Upper lobe of left lung (tissue), 6 donors: ENCODE data around the gene THEMIS. TPM values are rescaled to one million over a fixed set of nuclear protein-coding genes. Genes with fewer than 3 reads are reported as not detected.

ENCODE experiments used
- ATAC-seq, 2 donors: fragments of 200-7000 bp; cut with Tn5 transposase; one replicate each; pipeline ENCODE4 v1.9.1; 2022; ENCODE audit warnings: mild to moderate bottlenecking in 2 of 2, moderate library complexity in 2 of 2; ENCODE audit not compliant: low FRiP score in 2 of 2
- DNase-seq, 2 donors: peaks; one replicate each; pipeline ENCODE4 v3.0.0-alpha.2; 2019 to 2020
- H3K27ac ChIP-seq, 4 donors: fragments of 200-600 bp; sonication (generic); one replicate each; pipeline ENCODE4 v1.5.1; 2016 to 2019
- H3K27me3 ChIP-seq, 4 donors: fragments of 200-600 bp; sonication (generic); one replicate each; pipeline ENCODE4 v1.5.1; 2017 to 2019
- H3K36me3 ChIP-seq, 4 donors: fragments of 200-600 bp; sonication (generic); one replicate each; pipeline ENCODE4 v1.5.1; 2016 to 2019
- H3K4me1 ChIP-seq, 4 donors: fragments of 200-600 bp; sonication (generic); one replicate each; pipeline ENCODE4 v1.5.1; 2018 to 2019
- H3K4me3 ChIP-seq, 4 donors: fragments of 200-600 bp; sonication (generic); one replicate each; pipeline ENCODE4 v1.5.1; 2017 to 2019; ENCODE audit warnings: mild to moderate bottlenecking in 2 of 4, moderate library complexity in 1 of 4
- H3K9me3 ChIP-seq, 4 donors: fragments of 200-600 bp; sonication (generic); one replicate each; pipeline ENCODE4 v1.5.1; 2018 to 2019
- CTCF ChIP-seq, 6 experiments: fragments of 450-650 bp in 4 of 6; fragments of 200-600 bp in 2 of 6; sonication (generic) in 2 of 6; IDR thresholded peaks; one replicate each; pipeline ENCODE4 v1.5.1; 2016 to 2019; ENCODE audit warnings: antibody characterized with exemption in 6 of 6
- EP300 ChIP-seq, 4 donors: sonication (generic); formaldehyde crosslinking; IDR thresholded peaks; one replicate each; pipeline ENCODE4 v1.5.1; 2017; ENCODE audit warnings: antibody characterized with exemption in 4 of 4, control low read depth in 2 of 4
- POLR2A ChIP-seq, 4 donors: fragments of 450-650 bp; IDR thresholded peaks; one replicate each; pipeline ENCODE4 v1.5.1; 2016 to 2017; ENCODE audit warnings: antibody characterized with exemption in 4 of 4, mild to moderate bottlenecking in 2 of 4
- POLR2AphosphoS5 ChIP-seq, 2 donors: sonication (generic); formaldehyde crosslinking; IDR thresholded peaks; one replicate each; pipeline ENCODE4 v1.5.1; 2017; ENCODE audit warnings: antibody characterized with exemption in 2 of 2
- WGBS, 2 donors: methylation state at CpG; one replicate each; pipeline ENCODE4 v1.1.5; 2017 to 2018; 5-methylcytosine and 5-hydroxymethylcytosine counted together
- total RNA-seq, 6 donors: library from RNA; depleted of rRNA in 4 of 6; stranded (reverse); fragments of >200 nt in 4 of 6; gene quantifications; one replicate each; pipeline versions ENCODE4 v1.1.0 to v1.2.1, GENCODE V29; 2016 to 2021
- donor health status: DM: no; HTN: no; CAD: no; lungs with moderate emphysema.
- donor health status: DM: no; HTN: yes; CAD: no; lungs with severe emphysema.

The THEMIS gene
- total RNA-seq, 6 donors from 2014 or later = 1.5 to 7.8 (median 2.2) TPM

DNA sequence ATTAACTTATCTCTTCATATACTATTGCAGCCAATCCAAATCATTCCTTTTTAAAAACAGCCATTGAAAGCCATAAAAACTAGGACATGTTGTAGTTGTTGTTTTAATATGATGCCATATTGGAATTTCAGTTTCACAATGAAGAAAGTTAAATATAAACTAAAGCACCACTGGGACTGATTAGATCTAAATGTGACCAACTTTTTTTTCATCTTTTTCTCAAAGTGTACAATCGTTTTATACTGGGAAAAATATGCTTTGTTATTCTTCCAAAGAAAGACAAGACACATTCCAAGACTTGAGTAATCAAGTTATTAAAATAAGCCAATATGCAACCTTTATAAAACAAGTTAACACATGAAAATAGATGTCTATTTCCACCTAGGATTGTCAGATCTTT lies 68.5 kb downstream of the THEMIS start:
- Histone ChIP-seq H3K27ac (no peak overlapping the region), H3K9me3 (no peaks in the 10 kb centered on the region), H3K4me3 (no peak overlapping the region), H3K27me3 (no peaks in the 10 kb centered on the region), H3K36me3 (no peaks in the 10 kb centered on the region), H3K4me1 (peaks cover 0 to 3% (median 0%) of the 10 kb centered on the region in 4 donors)
- 15 to 22% methylated on average over 1 of the region's 1 CpG for WGBS, 2 donors
- TF ChIP-seq POLR2A (IDR thresholded peaks at IDR 0.05) (no peak), EP300 (IDR thresholded peaks at IDR 0.05) (no peak), POLR2AphosphoS5 (IDR thresholded peaks at IDR 0.05) (no peak), CTCF (IDR thresholded peaks at IDR 0.05) (no peak)
- ATAC-seq (no peak), DNase-seq (no peak)

DNA sequence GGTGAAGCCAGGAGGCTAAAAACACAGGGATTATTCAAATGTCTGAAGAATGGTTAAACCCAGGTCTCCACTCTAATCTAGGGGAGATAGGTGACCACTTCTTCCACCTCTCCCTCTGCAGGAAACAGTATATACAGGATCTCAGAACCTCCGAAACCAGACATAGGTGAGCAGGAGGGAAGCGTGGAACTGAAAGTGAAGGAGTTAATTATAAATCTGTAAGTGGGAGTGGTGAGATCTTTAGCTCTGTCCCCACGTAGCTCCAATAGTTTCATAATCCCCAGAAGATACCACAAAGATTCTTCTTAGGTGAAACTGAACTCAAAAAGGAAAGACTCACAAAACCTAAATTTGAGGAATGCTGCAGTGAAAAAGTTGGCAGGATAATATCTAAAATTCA lies 76.8 kb downstream of the THEMIS start:
- TF ChIP-seq CTCF (IDR thresholded peaks at IDR 0.05) (no peak), POLR2AphosphoS5 (IDR thresholded peaks at IDR 0.05) (no peak), POLR2A (IDR thresholded peaks at IDR 0.05) (no peak), EP300 (IDR thresholded peaks at IDR 0.05) (no peak)
- Histone ChIP-seq H3K27ac (no peak overlapping the region), H3K4me1 (no peaks in the 10 kb centered on the region), H3K9me3 (no peaks in the 10 kb centered on the region), H3K27me3 (no peaks in the 10 kb centered on the region), H3K36me3 (no peaks in the 10 kb centered on the region), H3K4me3 (no peak overlapping the region)
- 64 to 68% methylated on average over 3 of the region's 3 CpGs for WGBS, 2 donors
- DNase-seq = no peak
- no peak for ATAC-seq

DNA sequence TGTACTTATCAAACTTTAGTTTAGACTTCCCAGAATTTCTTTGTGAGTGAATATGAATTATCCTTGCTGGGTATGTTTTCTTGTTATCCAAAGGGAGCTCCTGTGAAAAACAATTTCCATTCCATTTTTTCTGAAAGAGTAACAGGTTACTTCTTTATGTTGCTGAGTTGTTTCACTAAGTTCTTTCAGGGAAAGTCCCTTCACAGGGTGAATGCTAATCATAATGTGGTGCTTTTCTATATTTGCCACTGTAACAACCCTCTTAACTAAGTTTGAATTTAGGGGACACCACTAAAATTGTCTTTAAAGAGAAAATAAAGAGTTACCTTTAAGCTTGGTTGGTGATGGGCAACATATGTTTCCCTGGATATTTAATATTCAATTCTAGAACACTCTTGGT lies 79.4 kb downstream of the THEMIS start:
- Histone ChIP-seq H3K27ac (no peak overlapping the region), H3K9me3 (no peaks in the 10 kb centered on the region), H3K4me3 (no peak overlapping the region), H3K27me3 (no peaks in the 10 kb centered on the region), H3K36me3 (no peaks in the 10 kb centered on the region), H3K4me1 (no peaks in the 10 kb centered on the region)
- TF ChIP-seq POLR2A (IDR thresholded peaks at IDR 0.05) = no peak
- TF ChIP-seq CTCF (IDR thresholded peaks at IDR 0.05) = no peak
- no peak for TF ChIP-seq EP300 (IDR thresholded peaks at IDR 0.05)
- no peak for TF ChIP-seq POLR2AphosphoS5 (IDR thresholded peaks at IDR 0.05)
- no peak for DNase-seq
- ATAC-seq = no peak

DNA sequence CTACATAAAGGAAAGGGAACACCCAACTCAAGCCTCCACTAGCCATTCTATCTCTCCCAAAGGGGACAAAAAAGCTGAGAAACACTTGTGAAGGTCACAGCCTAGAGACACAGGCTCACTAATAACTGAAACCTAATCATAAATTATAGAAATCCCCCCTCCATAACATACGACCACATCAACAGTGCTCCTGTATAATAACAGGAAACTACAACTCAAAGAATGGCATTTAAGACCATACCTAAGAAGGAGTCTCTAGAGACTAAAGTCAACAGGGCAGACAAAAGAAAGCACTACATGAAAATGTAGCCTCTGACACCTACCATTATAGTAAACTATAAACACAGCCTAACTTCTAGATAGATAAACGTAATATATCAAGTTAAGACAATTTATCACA lies 82.7 kb downstream of the THEMIS start:
- 16 to 21% methylated on average over 2 of the region's 2 CpGs for WGBS, 2 donors
- TF ChIP-seq EP300 (IDR thresholded peaks at IDR 0.05) (no peak), CTCF (IDR thresholded peaks at IDR 0.05) (no peak), POLR2A (IDR thresholded peaks at IDR 0.05) (no peak), POLR2AphosphoS5 (IDR thresholded peaks at IDR 0.05) (no peak)
- H3K9me3 ChIP-seq = no peaks in the 10 kb centered on the region
- no peaks in the 10 kb centered on the region for H3K36me3 ChIP-seq
- H3K27me3 ChIP-seq = no peaks in the 10 kb centered on the region
- H3K4me1 ChIP-seq = no peaks in the 10 kb centered on the region
- no peak overlapping the region for H3K27ac ChIP-seq
- no peak overlapping the region for H3K4me3 ChIP-seq
- no peak for DNase-seq
- ATAC-seq = no peak

DNA sequence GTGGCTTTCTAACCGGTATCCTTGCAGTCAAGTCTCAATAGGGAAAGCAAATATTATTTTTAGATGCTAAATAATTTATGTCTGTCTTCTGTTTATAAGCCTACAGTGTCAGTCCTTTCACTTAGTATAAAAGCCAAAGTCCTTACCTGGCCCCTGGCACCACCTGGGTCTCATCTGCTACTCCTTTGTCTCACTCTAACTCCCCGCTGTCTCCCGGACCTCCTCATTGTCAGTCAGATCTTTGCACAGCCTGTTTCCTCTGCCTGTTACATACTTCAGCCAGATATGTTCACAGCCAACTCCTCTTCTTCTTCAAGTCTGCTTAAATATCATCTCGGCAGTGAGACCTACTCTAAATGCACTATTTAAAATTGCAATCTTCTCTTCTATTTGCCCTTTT lies 84.2 kb downstream of the THEMIS start:
- TF ChIP-seq POLR2AphosphoS5 (IDR thresholded peaks at IDR 0.05) (no peak), EP300 (IDR thresholded peaks at IDR 0.05) (no peak), CTCF (IDR thresholded peaks at IDR 0.05) (no peak), POLR2A (IDR thresholded peaks at IDR 0.05) (no peak)
- ATAC-seq (no peak), DNase-seq (no peak)
- WGBS, 2 donors = 71 to 77% methylated on average over 4 of the region's 4 CpGs
- Histone ChIP-seq H3K27me3 (no peaks in the 10 kb centered on the region), H3K9me3 (no peaks in the 10 kb centered on the region), H3K4me3 (no peak overlapping the region), H3K36me3 (no peaks in the 10 kb centered on the region), H3K27ac (no peak overlapping the region), H3K4me1 (no peaks in the 10 kb centered on the region)
